A549 (cell line): ENCODE results near the gene SEMA5A. TPM values are rescaled to one million over a fixed set of nuclear protein-coding genes. Genes with fewer than 3 reads are reported as not detected.

ENCODE experiments used
- ATAC-seq, 2 experiments: fragments of 200-7000 bp in 1 of 2; fragments of >200 bp in 1 of 2; cut with Nextera tagmentation in 1 of 2; cut with Tn5 transposase in 1 of 2; 3 replicates each; pipeline versions ENCODE4 v1.8.0 to v1.9.1; 2018 to 2020; ENCODE audit warnings: mild to moderate bottlenecking in 1 of 2, moderate library complexity in 1 of 2
- CTCF ChIA-PET: fragments of 300-600 bp; sonication (Branson Sonifier 250); formaldehyde crosslinking; extraction: SDS; loops from one replicate; lab custom pipeline; 2021; ENCODE audit warnings: antibody characterized with exemption, inconsistent platforms; lab: Yijun Ruan, JAX
- POLR2A ChIA-PET: fragments of 350-600 bp; formaldehyde crosslinking; extraction: SDS; loops from one replicate; lab custom pipeline; 2021; ENCODE audit warnings: antibody characterized with exemption, inconsistent platforms; lab: Yijun Ruan, JAX
- DNase-seq, 2 experiments: peaks; one replicate each; pipeline versions ENCODE4 v3.0.0 to v3.0.0-alpha.2; 2011 to 2016; ENCODE audit warnings: low read depth in 1 of 2, low spot score in 1 of 2
- FAIRE-seq: peaks from 2 replicates; lab custom pipeline; 2011; peaks lifted over from hg19 to GRCh38; lab: Jason Lieb, UNC
- H3K27ac ChIP-seq, 2 experiments: fragments of >200 bp; sonication (Bioruptor Twin); formaldehyde crosslinking; 3 replicates each; pipeline ENCODE4 v1.5.1; 2016 to 2017
- H3K4me1 ChIP-seq: fragments of >200 bp; sonication (Bioruptor Twin); formaldehyde crosslinking; 3 replicates; pipeline ENCODE4 v1.6.1; 2016
- H3K4me2 ChIP-seq: fragments of >200 bp; sonication (Bioruptor Twin); formaldehyde crosslinking; 3 replicates; pipeline ENCODE4 v1.6.1; 2016
- H3K4me3 ChIP-seq: fragments of >200 bp; sonication (Bioruptor Twin); formaldehyde crosslinking; 3 replicates; pipeline ENCODE4 v1.5.1; 2016
- H3K9me3 ChIP-seq: fragments of >200 bp; sonication (Bioruptor Twin); formaldehyde crosslinking; 3 replicates; pipeline ENCODE4 v1.6.1; 2016
- BHLHE40 ChIP-seq: IDR thresholded peaks from 2 replicates; pipeline ENCODE4 v1.6.1; 2012; ENCODE audit warnings: low read depth, low read length, inconsistent platforms
- CBX8 ChIP-seq: fragments of 200-600 bp; sonication (generic); IDR thresholded peaks from 2 replicates; pipeline ENCODE4 v1.6.1; 2016
- CHD4 ChIP-seq: fragments of 200-600 bp; sonication (generic); IDR thresholded peaks from 2 replicates; pipeline ENCODE4 v1.6.1; 2016; ENCODE audit warnings: antibody characterized with exemption, mild to moderate bottlenecking, borderline replicate concordance
- EHF ChIP-seq: fragments of 250-450 bp; sonication (Bioruptor Pico); IDR thresholded peaks from 2 replicates; pipeline ENCODE4 v1.5.0; 2020; ENCODE audit warnings: mild to moderate bottlenecking
- FOSL2 ChIP-seq, 2 experiments: fragments of 450-650 bp in 1 of 2; fragments of >200 bp in 1 of 2; sonication (Bioruptor Twin) in 1 of 2; formaldehyde crosslinking; IDR thresholded peaks; 2 replicates each; pipeline versions ENCODE4 v1.5.0 to v1.6.1; 2016 to 2020; ENCODE audit warnings: mild to moderate bottlenecking in 1 of 2, moderate library complexity in 1 of 2
- GATA3 ChIP-seq: IDR thresholded peaks from 2 replicates; pipeline ENCODE4 v1.6.1; 2012; ENCODE audit warnings: borderline replicate concordance
- HDAC2 ChIP-seq: fragments of 200-600 bp; sonication (generic); IDR thresholded peaks from 2 replicates; pipeline ENCODE4 v1.6.1; 2016
- HOXB13 ChIP-seq: fragments of 250-450 bp; sonication (Bioruptor Pico); IDR thresholded peaks from 2 replicates; pipeline ENCODE4 v1.5.0; 2020; ENCODE audit warnings: low read depth, mild to moderate bottlenecking, moderate library complexity
- HOXB5 ChIP-seq: fragments of 250-450 bp; sonication (Bioruptor Pico); IDR thresholded peaks from 2 replicates; pipeline ENCODE4 v1.5.0; 2020; ENCODE audit warnings: mild to moderate bottlenecking, moderate library complexity
- KDM5A ChIP-seq: fragments of 200-600 bp; sonication (generic); IDR thresholded peaks from 2 replicates; pipeline ENCODE4 v1.6.1; 2016; ENCODE audit warnings: antibody characterized with exemption, mild to moderate bottlenecking
- MAFK ChIP-seq: fragments of 450-650 bp; IDR thresholded peaks from 2 replicates; pipeline ENCODE4 v1.6.1; 2014; ENCODE audit not compliant: partially characterized antibody
- MAZ ChIP-seq: fragments of 150-350 bp; IDR thresholded peaks from 2 replicates; pipeline ENCODE4 v1.6.1; 2014; ENCODE audit warnings: antibody characterized with exemption, low read depth, low read length, borderline replicate concordance
- MYC ChIP-seq: IDR thresholded peaks from 2 replicates; pipeline ENCODE4 v1.6.1; 2012; ENCODE audit warnings: mild to moderate bottlenecking, inconsistent platforms, low read length, improper control_type of control experiment, borderline replicate concordance
- POLR2A ChIP-seq: IDR thresholded peaks from 2 replicates; pipeline ENCODE4 v1.6.1; 2012; ENCODE audit warnings: mild to moderate bottlenecking, low read length
- RAD21 ChIP-seq, 2 experiments: fragments of >200 bp in 1 of 2; sonication (Bioruptor Twin) in 1 of 2; formaldehyde crosslinking in 1 of 2; IDR thresholded peaks in 1 of 2; conservative IDR thresholded peaks in 1 of 2; 2 replicates in 1 of 2; 3 replicates in 1 of 2; pipeline ENCODE4 v1.6.1; 2012 to 2018; ENCODE audit warnings: inconsistent platforms in 1 of 2
- RARB ChIP-seq: fragments of 250-450 bp; sonication (Bioruptor Pico); IDR thresholded peaks from 2 replicates; pipeline ENCODE4 v1.8.0; 2021; ENCODE audit warnings: mild to moderate bottlenecking, moderate library complexity
- RFX5 ChIP-seq: fragments of 450-650 bp; IDR thresholded peaks from 2 replicates; pipeline ENCODE4 v1.7.1; 2014; ENCODE audit warnings: antibody characterized with exemption, mild to moderate bottlenecking, moderate library complexity
- RNF2 ChIP-seq: fragments of 200-600 bp; sonication (generic); IDR thresholded peaks from 2 replicates; pipeline ENCODE4 v1.6.1; 2016; ENCODE audit warnings: low read depth, mild to moderate bottlenecking, antibody characterized with exemption, moderate library complexity, borderline replicate concordance
- SMC3 ChIP-seq: fragments of >200 bp; sonication (Bioruptor Twin); formaldehyde crosslinking; IDR thresholded peaks from 3 replicates; pipeline ENCODE4 v1.6.1; 2018; ENCODE audit warnings: inconsistent platforms
- TP53 ChIP-seq: fragments of 250-450 bp; sonication (Bioruptor Pico); IDR thresholded peaks from 2 replicates; pipeline ENCODE4 v1.5.0; 2021; ENCODE audit warnings: mild to moderate bottlenecking, moderate library complexity
- ZC3H11A ChIP-seq: fragments of 450-650 bp; IDR thresholded peaks from 2 replicates; pipeline ENCODE4 v1.6.1; 2014; ENCODE audit warnings: antibody characterized with exemption, mild to moderate bottlenecking
- ZFP36 ChIP-seq: fragments of 450-650 bp; IDR thresholded peaks from 2 replicates; pipeline ENCODE4 v1.6.1; 2014; ENCODE audit warnings: borderline replicate concordance; ENCODE audit not compliant: partially characterized antibody
- ZNF302 ChIP-seq: fragments of 250-450 bp; sonication (Bioruptor Pico); IDR thresholded peaks from 2 replicates; pipeline ENCODE4 v1.9.0; 2021; ENCODE audit warnings: inconsistent platforms, mild to moderate bottlenecking, moderate library complexity
- ZSCAN20 ChIP-seq: fragments of 250-450 bp; sonication (Bioruptor Pico); IDR thresholded peaks from 2 replicates; pipeline ENCODE4 v1.8.0; 2022; ENCODE audit warnings: mild to moderate bottlenecking, moderate library complexity
- WGBS: methylation state at CpG from one replicate; pipeline ENCODE4 v1.1.6; 2017; ENCODE audit errors: missing lambda C conversion rate; 5-methylcytosine and 5-hydroxymethylcytosine counted together
- polyA plus RNA-seq, 4 experiments: library from polyadenylated mRNA; depleted of rRNA in 3 of 4; stranded (reverse); fragments of >200 nt; fragmentation: RNase III in 1 of 4; extraction: RNeasy Plus Mini Kit Qiagen cat#74134 plus additional on column Dnase treatment in 1 of 4; gene quantifications; 2 replicates in 3 of 4; 3 replicates in 1 of 4; pipeline ENCODE4 v1.2.3, GENCODE V29; 2011 to 2017
- TF ChIP-seq, protein P1 (sequence below): IDR thresholded peaks from 2 replicates; pipeline ENCODE4 v1.6.1; 2012
- TF ChIP-seq, protein P2 (sequence below): fragments of >200 bp; sonication (Bioruptor Twin); formaldehyde crosslinking; IDR thresholded peaks from 3 replicates; pipeline ENCODE4 v1.6.1; 2016
- TF ChIP-seq, protein P3 (sequence below): IDR thresholded peaks from 2 replicates; pipeline ENCODE4 v1.6.1; 2012
- TF ChIP-seq, protein P4 (sequence below): fragments of 450-650 bp; IDR thresholded peaks from 2 replicates; pipeline ENCODE4 v1.6.1; 2014; ENCODE audit warnings: antibody characterized with exemption
- TF ChIP-seq, protein P5 (sequence below): fragments of 250-450 bp; sonication (Bioruptor Pico); IDR thresholded peaks from 2 replicates; pipeline ENCODE4 v1.5.0; 2021; ENCODE audit warnings: mild to moderate bottlenecking, moderate library complexity, borderline replicate concordance

Gene SEMA5A
- polyA plus RNA-seq, 2 of the 4 experiments (the other 2 are of a cell fraction), result not detected

DNA sequence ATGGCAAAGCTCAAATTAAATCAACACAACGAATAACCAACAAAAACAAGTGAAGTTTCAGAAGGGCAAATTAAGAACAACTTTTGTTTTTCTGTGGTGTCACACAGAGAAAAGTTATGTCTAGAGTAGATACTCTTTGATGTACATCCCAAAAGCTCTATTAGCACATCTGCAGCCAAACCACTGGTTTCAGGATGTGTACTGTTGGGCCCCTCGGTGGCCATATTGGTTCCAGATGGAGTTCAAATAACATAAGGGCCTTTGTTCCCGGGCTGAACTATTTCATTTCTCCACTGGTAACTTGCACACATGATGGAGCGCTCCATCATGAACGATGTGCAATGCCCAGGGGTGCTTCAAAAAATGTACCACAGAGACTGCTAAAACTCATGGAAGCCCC is 126.1 kb downstream of the SEMA5A start:
- H3K9me3 ChIP-seq, result no peaks in the 10 kb centered on the region
- CTCF ChIA-PET, result no interaction called here
- POLR2A ChIA-PET, result no interaction called here
- H3K27ac ChIP-seq, result no peak overlapping the region
- TF ChIP-seq BHLHE40 (no peak), GATA3 (no peak), ZSCAN20 (no peak), ZFP36 (no peak), HOXB5 (CRISPR knock-in tag) (no peak), MAZ (no peak), HDAC2 (no peak), RNF2 (no peak)
- TF ChIP-seq, protein P1, sequence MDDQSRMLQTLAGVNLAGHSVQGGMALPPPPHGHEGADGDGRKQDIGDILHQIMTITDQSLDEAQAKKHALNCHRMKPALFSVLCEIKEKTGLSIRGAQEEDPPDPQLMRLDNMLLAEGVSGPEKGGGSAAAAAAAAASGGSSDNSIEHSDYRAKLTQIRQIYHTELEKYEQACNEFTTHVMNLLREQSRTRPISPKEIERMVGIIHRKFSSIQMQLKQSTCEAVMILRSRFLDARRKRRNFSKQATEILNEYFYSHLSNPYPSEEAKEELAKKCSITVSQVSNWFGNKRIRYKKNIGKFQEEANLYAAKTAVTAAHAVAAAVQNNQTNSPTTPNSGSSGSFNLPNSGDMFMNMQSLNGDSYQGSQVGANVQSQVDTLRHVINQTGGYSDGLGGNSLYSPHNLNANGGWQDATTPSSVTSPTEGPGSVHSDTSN, result no peak
- TF ChIP-seq, protein P2, sequence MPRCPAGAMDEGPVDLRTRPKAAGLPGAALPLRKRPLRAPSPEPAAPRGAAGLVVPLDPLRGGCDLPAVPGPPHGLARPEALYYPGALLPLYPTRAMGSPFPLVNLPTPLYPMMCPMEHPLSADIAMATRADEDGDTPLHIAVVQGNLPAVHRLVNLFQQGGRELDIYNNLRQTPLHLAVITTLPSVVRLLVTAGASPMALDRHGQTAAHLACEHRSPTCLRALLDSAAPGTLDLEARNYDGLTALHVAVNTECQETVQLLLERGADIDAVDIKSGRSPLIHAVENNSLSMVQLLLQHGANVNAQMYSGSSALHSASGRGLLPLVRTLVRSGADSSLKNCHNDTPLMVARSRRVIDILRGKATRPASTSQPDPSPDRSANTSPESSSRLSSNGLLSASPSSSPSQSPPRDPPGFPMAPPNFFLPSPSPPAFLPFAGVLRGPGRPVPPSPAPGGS, result no peak
- no peak overlapping the region for H3K4me3 ChIP-seq
- no peaks in the 10 kb centered on the region for H3K4me1 ChIP-seq
- H3K4me2 ChIP-seq, result no peak overlapping the region
- FAIRE-seq (no peak), DNase-seq (no peak), ATAC-seq (no peak)
- WGBS, result 11% methylated on average over 5 of the region's 5 CpGs

DNA sequence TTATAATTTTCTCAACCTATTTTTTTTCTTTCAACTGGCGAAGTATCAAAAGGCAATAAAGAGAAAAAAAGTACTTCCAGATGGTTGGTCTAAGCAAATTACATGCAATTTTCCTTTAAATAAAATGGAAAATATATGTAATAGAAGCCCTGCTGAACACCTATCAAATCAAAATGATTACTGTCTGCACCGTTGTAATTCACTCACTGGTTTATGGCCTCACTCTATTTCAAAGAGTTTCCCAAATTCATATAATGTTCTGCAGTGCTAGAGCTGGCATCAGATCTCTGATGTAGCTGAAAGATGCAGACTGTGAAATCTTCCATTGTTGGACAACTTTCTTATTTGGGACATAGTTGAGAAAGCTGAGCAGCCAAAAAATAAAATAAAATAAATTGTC is 130.3 kb downstream of the SEMA5A start:
- H3K4me3 ChIP-seq, result no peak overlapping the region
- DNase-seq (no peak), ATAC-seq (no peak), FAIRE-seq (no peak)
- H3K4me2 ChIP-seq, result no peak overlapping the region
- no peaks in the 10 kb centered on the region for H3K9me3 ChIP-seq
- POLR2A ChIA-PET, result no interaction called here
- CTCF ChIA-PET, result no interaction called here
- no peaks in the 10 kb centered on the region for H3K4me1 ChIP-seq
- 3% methylated on average over 2 of the region's 2 CpGs for whole genome bisulfite sequencing
- no peak overlapping the region for H3K27ac ChIP-seq
- TF ChIP-seq ZNF302 (CRISPR knock-in tag) (no peak), ZSCAN20 (no peak), CBX8 (no peak)
- TF ChIP-seq, protein P3, sequence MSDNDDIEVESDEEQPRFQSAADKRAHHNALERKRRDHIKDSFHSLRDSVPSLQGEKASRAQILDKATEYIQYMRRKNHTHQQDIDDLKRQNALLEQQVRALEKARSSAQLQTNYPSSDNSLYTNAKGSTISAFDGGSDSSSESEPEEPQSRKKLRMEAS, result no peak

DNA sequence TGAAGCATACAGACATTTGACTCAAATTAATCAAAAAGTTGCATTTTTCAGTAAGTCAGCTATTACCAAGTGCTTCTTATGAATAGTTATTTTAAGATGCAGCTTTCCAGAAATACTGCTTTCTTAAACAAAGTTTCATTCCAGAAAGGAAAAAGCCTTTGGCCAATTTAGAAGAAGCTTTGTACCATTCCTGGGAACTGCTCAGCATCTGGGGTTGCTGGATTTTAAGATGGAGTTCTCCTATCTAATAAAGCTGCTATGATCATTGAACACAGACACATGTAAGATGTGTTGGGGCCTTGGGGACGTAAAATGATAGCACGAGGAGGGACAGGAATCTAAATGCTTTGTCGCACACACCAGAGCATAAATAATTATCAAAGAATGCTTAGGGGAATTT is 130.8 kb downstream of the SEMA5A start:
- ChIA-PET CTCF (no interaction called here), POLR2A (no interaction called here)
- 13% methylated on average over 3 of the region's 3 CpGs for WGBS
- H3K9me3 ChIP-seq, result no peaks in the 10 kb centered on the region
- no peaks in the 10 kb centered on the region for H3K4me1 ChIP-seq
- FAIRE-seq, result no peak
- H3K27ac ChIP-seq, result no peak overlapping the region
- H3K4me3 ChIP-seq, result no peak overlapping the region
- no peak overlapping the region for H3K4me2 ChIP-seq
- TF ChIP-seq RARB (CRISPR knock-in tag), result no peak
- TF ChIP-seq RAD21 (conservative IDR thresholded peaks at IDR 0.05 in 1 of 2, IDR thresholded peaks at IDR 0.05 in 1 of 2), result no peak
- no peak for TF ChIP-seq HOXB13 (CRISPR knock-in tag)
- TF ChIP-seq SMC3, result no peak
- no peak for TF ChIP-seq RFX5
- TF ChIP-seq MYC, result no peak
- TF ChIP-seq ZC3H11A, result no peak
- no peak for TF ChIP-seq ZNF302 (CRISPR knock-in tag)
- TF ChIP-seq, protein P2, result no peak
- TF ChIP-seq POLR2A, result no peak
- TF ChIP-seq ZFP36, result no peak
- no peak for TF ChIP-seq TP53 (CRISPR knock-in tag)
- TF ChIP-seq CHD4, result no peak
- TF ChIP-seq, protein P4, sequence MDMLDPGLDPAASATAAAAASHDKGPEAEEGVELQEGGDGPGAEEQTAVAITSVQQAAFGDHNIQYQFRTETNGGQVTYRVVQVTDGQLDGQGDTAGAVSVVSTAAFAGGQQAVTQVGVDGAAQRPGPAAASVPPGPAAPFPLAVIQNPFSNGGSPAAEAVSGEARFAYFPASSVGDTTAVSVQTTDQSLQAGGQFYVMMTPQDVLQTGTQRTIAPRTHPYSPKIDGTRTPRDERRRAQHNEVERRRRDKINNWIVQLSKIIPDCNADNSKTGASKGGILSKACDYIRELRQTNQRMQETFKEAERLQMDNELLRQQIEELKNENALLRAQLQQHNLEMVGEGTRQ, result no peak
- TF ChIP-seq FOSL2 (IDR thresholded peaks at IDR 0.05), result no peak
- no peak for TF ChIP-seq FOSL2 (CRISPR knock-in tag; IDR thresholded peaks at IDR 0.05)
- no peak for TF ChIP-seq EHF (CRISPR knock-in tag)
- TF ChIP-seq KDM5A, result no peak
- TF ChIP-seq, protein P5, sequence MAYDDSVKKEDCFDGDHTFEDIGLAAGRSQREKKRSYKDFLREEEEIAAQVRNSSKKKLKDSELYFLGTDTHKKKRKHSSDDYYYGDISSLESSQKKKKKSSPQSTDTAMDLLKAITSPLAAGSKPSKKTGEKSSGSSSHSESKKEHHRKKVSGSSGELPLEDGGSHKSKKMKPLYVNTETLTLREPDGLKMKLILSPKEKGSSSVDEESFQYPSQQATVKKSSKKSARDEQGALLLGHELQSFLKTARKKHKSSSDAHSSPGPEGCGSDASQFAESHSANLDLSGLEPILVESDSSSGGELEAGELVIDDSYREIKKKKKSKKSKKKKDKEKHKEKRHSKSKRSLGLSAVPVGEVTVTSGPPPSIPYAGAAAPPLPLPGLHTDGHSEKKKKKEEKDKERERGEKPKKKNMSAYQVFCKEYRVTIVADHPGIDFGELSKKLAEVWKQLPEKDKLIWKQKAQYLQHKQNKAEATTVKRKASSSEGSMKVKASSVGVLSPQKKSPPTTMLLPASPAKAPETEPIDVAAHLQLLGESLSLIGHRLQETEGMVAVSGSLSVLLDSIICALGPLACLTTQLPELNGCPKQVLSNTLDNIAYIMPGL (CRISPR knock-in tag), result no peak
- no peak for TF ChIP-seq MAFK
- no peak for DNase-seq
- ATAC-seq, result no peak
